SK-N-SH (cell line): ENCODE data around the gene ABCC11. TPM values are rescaled to one million over a fixed set of nuclear protein-coding genes. Genes with fewer than 3 reads are reported as not detected.

Experiments used
- CTCF ChIA-PET: fragments of 300-600, 350-600 bp; formaldehyde crosslinking; extraction: SDS; loops from one replicate; lab custom pipeline; 2021; lab: Yijun Ruan, JAX
- POLR2A ChIA-PET: fragments of 350-600 bp; sonication (Branson Sonifier 250); formaldehyde crosslinking; extraction: SDS; loops from one replicate; lab custom pipeline; 2020; ENCODE audit warnings: antibody characterized with exemption, inconsistent platforms; lab: Yijun Ruan, JAX
- DNase-seq: peaks from one replicate; pipeline ENCODE4 v3.0.0; 2012
- H2AFZ ChIP-seq: fragments of 200-600 bp; sonication (generic); 2 replicates; pipeline ENCODE4 v1.8.1; 2016; ENCODE audit warnings: antibody characterized with exemption, mild to moderate bottlenecking, low read depth
- H3F3A ChIP-seq: fragments of 200-600 bp; sonication (generic); replicated peaks from 2 replicates; pipeline ENCODE3; 2016; ENCODE audit warnings: antibody characterized with exemption, mild to moderate bottlenecking; ENCODE audit not compliant: insufficient read depth
- H3K27ac ChIP-seq, 2 experiments: fragments of 200-500 bp in 1 of 2; fragments of 200-600 bp in 1 of 2; sonication (Bioruptor generic) in 1 of 2; sonication (generic), shearing (Covaris generic) in 1 of 2; 2 replicates each; pipeline versions ENCODE4 v1.5.1 to v1.6.1; 2014 to 2016; ENCODE audit warnings: low read depth in 2 of 2, inconsistent platforms in 1 of 2, low read length in 1 of 2, mild to moderate bottlenecking in 1 of 2, mixed read lengths in 1 of 2
- H3K27me3 ChIP-seq: fragments of 200-600 bp; sonication (generic), shearing (Covaris generic); 2 replicates; pipeline ENCODE4 v1.6.1; 2016; ENCODE audit warnings: mixed run types; ENCODE audit not compliant: insufficient read depth
- H3K36me3 ChIP-seq, 2 experiments: fragments of 200-500 bp in 1 of 2; fragments of 200-600 bp in 1 of 2; sonication (Bioruptor generic) in 1 of 2; sonication (generic) in 1 of 2; replicated peaks in 1 of 2; 2 replicates each; pipeline versions ENCODE3 to v1.5.1; 2014 to 2016; ENCODE audit warnings: low read length in 1 of 2, mild to moderate bottlenecking in 1 of 2; ENCODE audit not compliant: insufficient read depth in 2 of 2, control insufficient read depth in 1 of 2
- H3K4me1 ChIP-seq, 2 experiments: fragments of 200-500 bp in 1 of 2; fragments of 200-600 bp in 1 of 2; sonication (Bioruptor generic) in 1 of 2; sonication (generic), shearing (Covaris generic) in 1 of 2; 2 replicates each; pipeline versions ENCODE4 v1.5.1 to v1.6.1; 2014 to 2016; ENCODE audit warnings: low read depth in 1 of 2, low read length in 1 of 2, mixed run types in 1 of 2; ENCODE audit not compliant: insufficient read depth in 2 of 2, control insufficient read depth in 1 of 2
- H3K4me2 ChIP-seq: fragments of 200-600 bp; sonication (generic), shearing (Covaris generic); 2 replicates; pipeline ENCODE4 v1.6.1; 2017; ENCODE audit warnings: mixed run types
- H3K4me3 ChIP-seq, 2 experiments: fragments of 200-500 bp in 1 of 2; fragments of 200-600 bp in 1 of 2; sonication (Bioruptor generic) in 1 of 2; sonication (generic), shearing (Covaris generic) in 1 of 2; 2 replicates each; pipeline versions ENCODE4 v1.5.1 to v1.8.1; 2014 to 2016; ENCODE audit warnings: low read depth in 2 of 2, inconsistent platforms in 1 of 2, low read length in 1 of 2, mild to moderate bottlenecking in 1 of 2, mixed read lengths in 1 of 2, moderate library complexity in 1 of 2
- H3K79me2 ChIP-seq: fragments of 200-600 bp; sonication (generic); 2 replicates; pipeline ENCODE4 v1.8.1; 2017; ENCODE audit warnings: mild to moderate bottlenecking; ENCODE audit not compliant: insufficient read depth
- H3K9ac ChIP-seq: fragments of 200-600 bp; sonication (generic); 2 replicates; pipeline ENCODE4 v1.6.1; 2017; ENCODE audit warnings: mixed run types
- H3K9me2 ChIP-seq: fragments of 200-600 bp; sonication (generic); 2 replicates; pipeline ENCODE4 v1.6.1; 2017; ENCODE audit warnings: mixed run types
- H3K9me3 ChIP-seq: fragments of 200-600 bp; sonication (generic); 2 replicates; pipeline ENCODE4 v1.6.1; 2017; ENCODE audit warnings: mixed run types, mild to moderate bottlenecking, moderate library complexity
- H4K20me1 ChIP-seq: fragments of 200-600 bp; sonication (generic); 2 replicates; pipeline ENCODE4 v1.6.1; 2017; ENCODE audit warnings: mild to moderate bottlenecking, mixed run types; ENCODE audit not compliant: insufficient read depth
- CHD2 ChIP-seq: fragments of 150-350 bp; IDR thresholded peaks from 2 replicates; pipeline ENCODE4 v1.6.1; 2018; ENCODE audit warnings: low read length; ENCODE audit not compliant: partially characterized antibody
- FOSL2 ChIP-seq: IDR thresholded peaks from 2 replicates; pipeline ENCODE4 v1.4.0; 2012; ENCODE audit warnings: low read depth, mild to moderate bottlenecking, moderate library complexity, borderline replicate concordance
- FOXM1 ChIP-seq: IDR thresholded peaks from 2 replicates; pipeline ENCODE4 v1.4.0; 2012; ENCODE audit warnings: low read depth, mild to moderate bottlenecking
- JUND ChIP-seq: IDR thresholded peaks from 2 replicates; pipeline ENCODE4 v1.4.0; 2012
- MXI1 ChIP-seq: IDR thresholded peaks from 2 replicates; pipeline ENCODE4 v1.6.1; 2012; ENCODE audit warnings: mild to moderate bottlenecking, low read depth, low read length, improper control_type of control experiment
- NRF1 ChIP-seq: IDR thresholded peaks from 2 replicates; pipeline ENCODE4 v1.6.1; 2012; ENCODE audit warnings: low read depth, mild to moderate bottlenecking, low read length
- POLR2AphosphoS5 ChIP-seq: IDR thresholded peaks from 2 replicates; pipeline ENCODE4 v1.6.1; 2012; ENCODE audit warnings: low read depth, low read length
- RAD21 ChIP-seq: IDR thresholded peaks from 2 replicates; pipeline ENCODE4 v1.6.1; 2012; ENCODE audit warnings: mild to moderate bottlenecking, low read length
- RXRA ChIP-seq: IDR thresholded peaks from 2 replicates; pipeline ENCODE4 v1.4.0; 2012; ENCODE audit warnings: low read depth, mild to moderate bottlenecking, borderline replicate concordance
- SMC3 ChIP-seq: IDR thresholded peaks from 2 replicates; pipeline ENCODE4 v1.6.1; 2012; ENCODE audit warnings: low read depth, low read length, improper control_type of control experiment
- TAF1 ChIP-seq: IDR thresholded peaks from 2 replicates; pipeline ENCODE4 v1.6.1; 2012; ENCODE audit warnings: low read depth, mild to moderate bottlenecking, low read length, moderate library complexity, borderline replicate concordance
- TCF12 ChIP-seq: IDR thresholded peaks from 2 replicates; pipeline ENCODE4 v1.4.0; 2012
- TEAD4 ChIP-seq: IDR thresholded peaks from 2 replicates; pipeline ENCODE4 v1.4.0; 2012; ENCODE audit warnings: mild to moderate bottlenecking, borderline replicate concordance; ENCODE audit not compliant: insufficient read depth
- YY1 ChIP-seq: IDR thresholded peaks from 2 replicates; pipeline ENCODE4 v1.4.0; 2012; ENCODE audit warnings: low read depth, mild to moderate bottlenecking
- WGBS: methylation state at CpG from one replicate; pipeline ENCODE4 v1.1.6; 2017; ENCODE audit warnings: low lambda C conversion rate; 5-methylcytosine and 5-hydroxymethylcytosine counted together
- polyA plus RNA-seq, 3 experiments: library from polyadenylated mRNA; depleted of rRNA; stranded (reverse); fragments of >200 nt; gene quantifications; 2 replicates each; pipeline ENCODE4 v1.2.3, GENCODE V29; 2012
- TF ChIP-seq, protein P1 (sequence below): IDR thresholded peaks from 2 replicates; pipeline ENCODE4; 2012
- TF ChIP-seq, protein P2 (sequence below): IDR thresholded peaks from 2 replicates; pipeline ENCODE4 v1.4.0; 2012; ENCODE audit warnings: low read depth, borderline replicate concordance

Gene ABCC11
- polyA plus RNA-seq, 1 of the 3 experiments (the other 2 are of a cell fraction) = 0.07 TPM

DNA sequence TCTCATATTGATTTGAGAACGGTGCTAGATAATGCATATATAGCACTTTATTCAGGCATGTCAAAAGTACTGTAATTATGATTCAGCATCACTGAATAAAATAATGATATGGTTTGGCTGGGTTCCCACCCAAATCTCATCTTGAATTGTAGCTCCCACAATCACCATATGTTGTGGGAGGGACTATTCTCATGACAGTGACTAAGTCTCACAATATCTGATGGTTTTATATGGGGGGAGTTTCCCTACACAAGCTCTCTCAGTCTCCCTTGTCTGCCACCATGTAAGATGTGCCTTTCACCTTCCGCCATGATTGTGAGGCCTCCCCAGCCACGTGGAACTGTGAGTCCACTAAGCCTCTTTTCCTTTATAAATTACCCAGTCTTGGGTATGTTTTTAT, 28.9 kb downstream of the ABCC11 start:
- ChIA-PET CTCF (interaction anchor here (0.7 to 1.7 kb wide), 4 partner anchors 10 to 405 kb away, joined by 3 to 4 read pairs (median 3); no protein-coding TSS in a partner anchor), POLR2A (no interaction called here)
- no peaks in the 10 kb centered on the region for H3K9me2 ChIP-seq
- H3K4me3 ChIP-seq = no peak overlapping the region
- no peaks in the 10 kb centered on the region for H3F3A ChIP-seq
- H3K79me2 ChIP-seq = no peaks in the 10 kb centered on the region
- DNase-seq = no peak
- no peaks in the 10 kb centered on the region for H3K36me3 ChIP-seq
- H3K9me3 ChIP-seq = no peaks in the 10 kb centered on the region
- no peak overlapping the region for H3K4me2 ChIP-seq
- no peaks in the 10 kb centered on the region for H3K4me1 ChIP-seq
- no peak overlapping the region for H2AFZ ChIP-seq
- TF ChIP-seq CHD2 (no peak), TEAD4 (no peak), RXRA (no peak), YY1 (no peak), FOXM1 (no peak), RAD21 (no peak), SMC3 (no peak), POLR2AphosphoS5 (no peak), TCF12 (no peak), FOSL2 (no peak), TAF1 (no peak)
- TF ChIP-seq, protein P1, sequence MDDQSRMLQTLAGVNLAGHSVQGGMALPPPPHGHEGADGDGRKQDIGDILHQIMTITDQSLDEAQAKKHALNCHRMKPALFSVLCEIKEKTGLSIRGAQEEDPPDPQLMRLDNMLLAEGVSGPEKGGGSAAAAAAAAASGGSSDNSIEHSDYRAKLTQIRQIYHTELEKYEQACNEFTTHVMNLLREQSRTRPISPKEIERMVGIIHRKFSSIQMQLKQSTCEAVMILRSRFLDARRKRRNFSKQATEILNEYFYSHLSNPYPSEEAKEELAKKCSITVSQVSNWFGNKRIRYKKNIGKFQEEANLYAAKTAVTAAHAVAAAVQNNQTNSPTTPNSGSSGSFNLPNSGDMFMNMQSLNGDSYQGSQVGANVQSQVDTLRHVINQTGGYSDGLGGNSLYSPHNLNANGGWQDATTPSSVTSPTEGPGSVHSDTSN = no peak
- TF ChIP-seq, all 33 proteins: peak for 0
- Histone ChIP-seq H3K9ac (no peak overlapping the region), H3K27me3 (no peaks in the 10 kb centered on the region; the same call in 1 of the 2 replicates), H4K20me1 (no peaks in the 10 kb centered on the region), H3K27ac (no peak overlapping the region)
- WGBS = 61% methylated on average over 3 of the region's 3 CpGs

DNA sequence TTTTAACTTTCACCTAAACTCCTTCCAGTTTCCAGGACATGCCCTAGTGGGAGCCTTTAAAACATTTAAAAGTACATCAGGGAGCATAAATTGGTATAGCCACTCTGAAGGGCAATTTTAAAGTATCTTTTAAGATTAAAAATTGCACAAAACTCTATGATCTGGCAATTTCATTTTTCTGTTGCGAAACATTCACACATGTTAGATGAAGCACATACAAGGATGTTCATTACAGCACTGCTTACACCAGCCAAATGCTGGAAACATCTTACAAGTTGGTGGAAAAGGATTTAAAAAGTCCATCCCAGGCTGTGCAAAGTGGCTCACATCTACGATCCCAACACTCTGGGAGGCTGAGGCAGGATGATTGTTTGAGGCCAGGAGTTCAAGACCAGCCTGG, 29.6 kb downstream of the ABCC11 start:
- Histone ChIP-seq H3K4me1 (no peaks in the 10 kb centered on the region), H3K9me3 (no peaks in the 10 kb centered on the region), H3K9me2 (no peaks in the 10 kb centered on the region)
- TF ChIP-seq TAF1 = no peak
- TF ChIP-seq MXI1 = no peak
- TF ChIP-seq JUND = no peak
- no peak for TF ChIP-seq NRF1
- no peak for TF ChIP-seq RXRA
- TF ChIP-seq, protein P2, sequence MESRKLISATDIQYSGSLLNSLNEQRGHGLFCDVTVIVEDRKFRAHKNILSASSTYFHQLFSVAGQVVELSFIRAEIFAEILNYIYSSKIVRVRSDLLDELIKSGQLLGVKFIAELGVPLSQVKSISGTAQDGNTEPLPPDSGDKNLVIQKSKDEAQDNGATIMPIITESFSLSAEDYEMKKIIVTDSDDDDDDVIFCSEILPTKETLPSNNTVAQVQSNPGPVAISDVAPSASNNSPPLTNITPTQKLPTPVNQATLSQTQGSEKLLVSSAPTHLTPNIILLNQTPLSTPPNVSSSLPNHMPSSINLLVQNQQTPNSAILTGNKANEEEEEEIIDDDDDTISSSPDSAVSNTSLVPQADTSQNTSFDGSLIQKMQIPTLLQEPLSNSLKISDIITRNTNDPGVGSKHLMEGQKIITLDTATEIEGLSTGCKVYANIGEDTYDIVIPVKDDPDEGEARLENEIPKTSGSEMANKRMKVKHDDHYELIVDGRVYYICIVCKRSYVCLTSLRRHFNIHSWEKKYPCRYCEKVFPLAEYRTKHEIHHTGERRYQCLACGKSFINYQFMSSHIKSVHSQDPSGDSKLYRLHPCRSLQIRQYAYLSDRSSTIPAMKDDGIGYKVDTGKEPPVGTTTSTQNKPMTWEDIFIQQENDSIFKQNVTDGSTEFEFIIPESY = no peak
- TF ChIP-seq, all 33 proteins: peak for 0
- H3K36me3 ChIP-seq = no peaks in the 10 kb centered on the region
- DNase-seq = no peak
- ChIA-PET POLR2A (no interaction called here), CTCF (interaction anchor here (1.0 kb wide), 1 partner anchor 18 kb away, joined by 3 read pairs; no protein-coding TSS in a partner anchor)
- 48% methylated on average over 2 of the region's 2 CpGs for WGBS
- H3K79me2 ChIP-seq = no peaks in the 10 kb centered on the region
- no peak overlapping the region for H3K4me3 ChIP-seq
- no peak overlapping the region for H2AFZ ChIP-seq
- H3K9ac ChIP-seq = no peak overlapping the region
- H3K27me3 ChIP-seq = no peaks in the 10 kb centered on the region; the same call in 1 of the 2 replicates
- no peak overlapping the region for H3K27ac ChIP-seq
- no peaks in the 10 kb centered on the region for H4K20me1 ChIP-seq
- H3K4me2 ChIP-seq = no peak overlapping the region
- no peaks in the 10 kb centered on the region for H3F3A ChIP-seq
